Measurements from ENCODE around the gene KIRREL3.

Gene KIRREL3

GRCh38 chr11:126601550-126602215 is 398.9 kb downstream of the KIRREL3 start:
- no peak for DNase-seq (ENCODE audit: low read depth in 2 of 2)

GRCh38 chr11:126601136-126601535 is 399.4 kb downstream of the KIRREL3 start:
- DNase-seq (ENCODE audit: low read depth in 2 of 2) = no peak

- DNase-seq (ENCODE audit: low read depth in 2 of 2) = no peak
These were observed 401.2 kb downstream of the KIRREL3 start for GRCh38 chr11:126599217-126599897.

GRCh38 chr11:126598344-126599216 is 402.0 kb downstream of the KIRREL3 start:
- no peak for DNase-seq (ENCODE audit: low read depth in 2 of 2)

GRCh38 chr11:126597041-126597440 is 403.5 kb downstream of the KIRREL3 start:
- no peak for DNase-seq (ENCODE audit: low read depth in 2 of 2)

GRCh38 chr11:126596474-126596873 is 404.1 kb downstream of the KIRREL3 start:
- DNase-seq (ENCODE audit: low read depth in 2 of 2) = no peak

GRCh38 chr11:126595560-126595959 is 405.0 kb downstream of the KIRREL3 start:
- no peak for DNase-seq (ENCODE audit: low read depth in 2 of 2)

GRCh38 chr11:126594921-126595367 is 405.6 kb downstream of the KIRREL3 start:
- no peak for DNase-seq (ENCODE audit: low read depth in 2 of 2)

GRCh38 chr11:126592496-126593410 is 407.8 kb downstream of the KIRREL3 start:
- DNase-seq (ENCODE audit: low read depth in 2 of 2) = no peak

GRCh38 chr11:126591966-126592489 is 408.5 kb downstream of the KIRREL3 start:
- no peak for DNase-seq (ENCODE audit: low read depth in 2 of 2)

- DNase-seq (ENCODE audit: low read depth in 2 of 2) = no peak
These were observed 411.1 kb downstream of the KIRREL3 start for GRCh38 chr11:126589492-126589803.

- no peak for DNase-seq (ENCODE audit: low read depth in 2 of 2)
These were observed 411.7 kb downstream of the KIRREL3 start for GRCh38 chr11:126588630-126589491.

GRCh38 chr11:126587541-126587940 is 413.0 kb downstream of the KIRREL3 start:
- no peak for DNase-seq (ENCODE audit: low read depth in 2 of 2)

- DNase-seq (ENCODE audit: low read depth in 2 of 2) = no peak
These were observed 414.6 kb downstream of the KIRREL3 start for GRCh38 chr11:126585774-126586491.

- DNase-seq (ENCODE audit: low read depth in 2 of 2) = no peak
These were observed 415.2 kb downstream of the KIRREL3 start for GRCh38 chr11:126585388-126585773.

- DNase-seq (ENCODE audit: low read depth in 2 of 2) = no peak
These were observed 416.8 kb downstream of the KIRREL3 start for GRCh38 chr11:126583594-126584427.

GRCh38 chr11:126583101-126583500 is 417.5 kb downstream of the KIRREL3 start:
- no peak for DNase-seq (ENCODE audit: low read depth in 2 of 2)

- no peak for DNase-seq (ENCODE audit: low read depth in 2 of 2)
These were observed 418.5 kb downstream of the KIRREL3 start for GRCh38 chr11:126581871-126582648.

Data from stimulated activated CD8-positive, alpha-beta memory T cell treated with anti-CD3 and anti-CD28 coated beads, Interleukin-15, amount 100 ng/mL, for 4 hours (primary cell).